HepG2 (cell line): Measurements from ENCODE around the gene EPHX1. TPM values are rescaled to one million over a fixed set of nuclear protein-coding genes. Genes with fewer than 3 reads are reported as not detected.

Experiments used
- ATAC-seq: fragments of 200-7000 bp; cut with Tn5 transposase; 3 replicates; pipeline ENCODE4 v1.9.1; 2020; ENCODE audit warnings: mild to moderate bottlenecking, moderate library complexity
- BruUV-seq: library from RNA; stranded (reverse); fragments of 400-500 nt; replicated peaks from 2 replicates; lab custom pipeline; 2021; lab: Mats Ljungman, UMichigan
- CTCF ChIA-PET: fragments of 300-600 bp; formaldehyde crosslinking; extraction: SDS; loops from one replicate; lab custom pipeline; 2021; ENCODE audit warnings: low total read pairs, inconsistent platforms, low intra/inter-chr PET ratio; lab: Yijun Ruan, JAX
- POLR2A ChIA-PET: fragments of 350-600 bp; sonication (Branson Sonifier 250); formaldehyde crosslinking; loops from one replicate; lab custom pipeline; 2020; ENCODE audit warnings: antibody characterized with exemption, inconsistent platforms; lab: Yijun Ruan, JAX
- DNase-seq: peaks from one replicate; pipeline ENCODE4 v3.0.0-alpha.2; 2015; ENCODE audit warnings: low spot score
- FAIRE-seq: peaks from 3 replicates; lab custom pipeline; 2011; peaks lifted over from hg19 to GRCh38; lab: Jason Lieb, UNC
- H2AFZ ChIP-seq: one replicate; pipeline ENCODE4 v1.6.1; 2011; ENCODE audit warnings: low read length, inconsistent platforms
- H3K27ac ChIP-seq: fragments of 300-600 bp; 3 replicates; pipeline ENCODE4 v1.8.0; 2011; ENCODE audit warnings: mixed run types, mild to moderate bottlenecking, mixed read lengths, low read length, inconsistent platforms; ENCODE audit not compliant: insufficient read depth; ENCODE audit errors: extremely low read length
- H3K27me3 ChIP-seq, 2 experiments: fragments of 200-600 bp in 1 of 2; 2 replicates in 1 of 2; 3 replicates in 1 of 2; pipeline versions ENCODE4 v1.6.0 to v1.8.0; 2011; ENCODE audit warnings: low read length in 2 of 2, mild to moderate bottlenecking in 2 of 2, moderate library complexity in 2 of 2, inconsistent platforms in 1 of 2; ENCODE audit not compliant: insufficient read depth in 2 of 2, control insufficient read depth in 1 of 2
- H3K36me3 ChIP-seq, 2 experiments: fragments of 200-600 bp in 1 of 2; replicated peaks in 1 of 2; 2 replicates in 1 of 2; 3 replicates in 1 of 2; pipeline versions ENCODE4 v1.5.1 to v1.8.0; 2011; ENCODE audit warnings: low read length in 2 of 2, inconsistent platforms in 1 of 2; ENCODE audit not compliant: insufficient read depth in 2 of 2, control insufficient read depth in 1 of 2
- H3K4me1 ChIP-seq: 2 replicates; pipeline ENCODE4 v1.5.1; 2012; ENCODE audit warnings: low read length, inconsistent platforms; ENCODE audit not compliant: insufficient read depth
- H3K4me2 ChIP-seq: 2 replicates; pipeline ENCODE4 v1.6.0; 2011; ENCODE audit warnings: low read depth, low read length, inconsistent platforms
- H3K4me3 ChIP-seq, 3 experiments: fragments of 200-600 bp in 1 of 3; sonication (generic), shearing (Covaris generic) in 1 of 3; replicated peaks in 1 of 3; 2 replicates each; pipeline ENCODE4 v1.5.1; 2011 to 2016; ENCODE audit warnings: low read length in 3 of 3, inconsistent platforms in 2 of 3, low read depth in 2 of 3, mild to moderate bottlenecking in 2 of 3, control low read depth in 1 of 3, mixed read lengths in 1 of 3; ENCODE audit not compliant: insufficient read depth in 1 of 3
- H3K79me2 ChIP-seq: one replicate; pipeline ENCODE4 v1.6.1; 2011; ENCODE audit warnings: low read length, inconsistent platforms; ENCODE audit not compliant: insufficient read depth
- H3K9ac ChIP-seq: 2 replicates; pipeline ENCODE4 v1.6.0; 2011; ENCODE audit warnings: mild to moderate bottlenecking, low read depth, low read length, inconsistent platforms; ENCODE audit not compliant: insufficient read depth
- H3K9me3 ChIP-seq: 2 replicates; pipeline ENCODE4 v1.5.1; 2012; ENCODE audit warnings: mild to moderate bottlenecking, low read length
- H4K20me1 ChIP-seq: 2 replicates; pipeline ENCODE4 v1.6.0; 2011; ENCODE audit warnings: inconsistent platforms, mild to moderate bottlenecking, low read length, moderate library complexity; ENCODE audit not compliant: insufficient read depth
- ASH2L ChIP-seq: fragments of 300-600, 200-600 bp; sonication (generic); IDR thresholded peaks from 2 replicates; pipeline ENCODE4 v1.7.0; 2017; ENCODE audit warnings: low read depth, mild to moderate bottlenecking, moderate library complexity, mixed read lengths, low read length; ENCODE audit not compliant: insufficient read length
- FLYWCH1 ChIP-seq: sonication (generic); formaldehyde crosslinking; IDR thresholded peaks from 2 replicates; pipeline ENCODE4 v1.8.1; 2023; ENCODE audit warnings: mild to moderate bottlenecking, missing genetic modification reagents
- FOXC1 ChIP-seq: sonication (generic); formaldehyde crosslinking; IDR thresholded peaks from 2 replicates; pipeline ENCODE4 v1.8.0; 2022; ENCODE audit warnings: mild to moderate bottlenecking, missing genetic modification reagents, borderline replicate concordance
- MTA3 ChIP-seq: sonication (generic); formaldehyde crosslinking; IDR thresholded peaks from 2 replicates; pipeline ENCODE4 v1.4.0; 2020; ENCODE audit warnings: missing genetic modification reagents
- NFE2 ChIP-seq: sonication (generic); formaldehyde crosslinking; IDR thresholded peaks from 2 replicates; pipeline ENCODE4 v1.4.0; 2020; ENCODE audit warnings: missing genetic modification reagents
- NFIB ChIP-seq: sonication (generic); formaldehyde crosslinking; IDR thresholded peaks from 2 replicates; pipeline ENCODE4 v1.9.0; 2021; ENCODE audit warnings: missing genetic modification reagents, mild to moderate bottlenecking, borderline replicate concordance
- SMYD3 ChIP-seq: sonication (generic); formaldehyde crosslinking; IDR thresholded peaks from 2 replicates; pipeline ENCODE4 v1.8.1; 2023; ENCODE audit warnings: mild to moderate bottlenecking, missing genetic modification reagents
- SP2 ChIP-seq: sonication (generic); formaldehyde crosslinking; IDR thresholded peaks from 2 replicates; pipeline ENCODE4 v1.5.1; 2020; ENCODE audit warnings: mild to moderate bottlenecking, missing genetic modification reagents
- ZNF564 ChIP-seq: sonication (generic); formaldehyde crosslinking; IDR thresholded peaks from 2 replicates; pipeline ENCODE4 v1.8.1; 2023; ENCODE audit warnings: mild to moderate bottlenecking, missing genetic modification reagents
- WGBS: methylation state at CpG from one replicate; pipeline ENCODE4 v1.1.6; 2017; ENCODE audit warnings: low lambda C conversion rate; 5-methylcytosine and 5-hydroxymethylcytosine counted together
- in situ Hi-C: cut with HindIII; loops from 2 replicates; pipeline ENCODE4 v1.10.0; 2017; ENCODE audit warnings: low pct_unique_long_range_greater_than_20kb; ENCODE audit not compliant: extremely low pct_ligation_motif_present
- intact Hi-C: fragments of 100-400 bp; cut with micrococcal nuclease; formaldehyde crosslinking; loops from one replicate; pipeline ENCODE4 v1.10.0; 2022; ENCODE audit not compliant: unreplicated experiment
- polyA plus RNA-seq, 8 experiments: library from polyadenylated mRNA; depleted of rRNA in 3 of 8; stranded (reverse) in 7 of 8; unstranded in 1 of 8; fragments of >200 nt; fragmentation: Illumina TruSeq in 4 of 8; extraction: Trizol in 4 of 8; gene quantifications; 2 replicates each; pipeline versions ENCODE4 v1.2.1 to v1.2.3, GENCODE V29; 2011 to 2016; ENCODE audit warnings: low read depth in 4 of 8, missing spikeins in 1 of 8, mixed read lengths in 1 of 8; ENCODE audit not compliant: insufficient read depth in 1 of 8
- total RNA-seq, 5 experiments: library from RNA; depleted of rRNA; stranded (reverse); fragments of >200 nt; fragmentation: Illumina TruSeq; extraction: Trizol; gene quantifications; 2 replicates each; pipeline ENCODE4 v1.2.3, GENCODE V29; 2016; ENCODE audit warnings: low read depth in 1 of 5
- TF ChIP-seq, protein P1 (sequence below): sonication (generic); formaldehyde crosslinking; IDR thresholded peaks from 2 replicates; pipeline ENCODE4 v1.9.0; 2021; ENCODE audit warnings: missing genetic modification reagents, mild to moderate bottlenecking, borderline replicate concordance
- TF ChIP-seq, protein P2 (sequence below): sonication (generic); formaldehyde crosslinking; IDR thresholded peaks from 2 replicates; pipeline ENCODE4 v1.4.0; 2020; ENCODE audit warnings: missing genetic modification reagents
- TF ChIP-seq, protein P3 (sequence below): sonication (generic); formaldehyde crosslinking; IDR thresholded peaks from 2 replicates; pipeline ENCODE4 v1.8.0; 2022; ENCODE audit warnings: mild to moderate bottlenecking, missing genetic modification reagents, moderate library complexity
- TF ChIP-seq, protein P4 (sequence below): sonication (generic); formaldehyde crosslinking; IDR thresholded peaks from 2 replicates; pipeline ENCODE4 v1.5.1; 2020; ENCODE audit warnings: missing genetic modification reagents, mild to moderate bottlenecking, borderline replicate concordance
- TF ChIP-seq, protein P5 (sequence below): sonication (generic); formaldehyde crosslinking; IDR thresholded peaks from 2 replicates; pipeline ENCODE4 v1.5.0; 2020; ENCODE audit warnings: mild to moderate bottlenecking, missing genetic modification reagents

EPHX1 gene
- total and polyA plus RNA-seq, 2 of the 13 experiments (the other 11 are each of a cell fraction or from before 2014, with no cell fraction given): 27.7 to 36.5 TPM

DNA sequence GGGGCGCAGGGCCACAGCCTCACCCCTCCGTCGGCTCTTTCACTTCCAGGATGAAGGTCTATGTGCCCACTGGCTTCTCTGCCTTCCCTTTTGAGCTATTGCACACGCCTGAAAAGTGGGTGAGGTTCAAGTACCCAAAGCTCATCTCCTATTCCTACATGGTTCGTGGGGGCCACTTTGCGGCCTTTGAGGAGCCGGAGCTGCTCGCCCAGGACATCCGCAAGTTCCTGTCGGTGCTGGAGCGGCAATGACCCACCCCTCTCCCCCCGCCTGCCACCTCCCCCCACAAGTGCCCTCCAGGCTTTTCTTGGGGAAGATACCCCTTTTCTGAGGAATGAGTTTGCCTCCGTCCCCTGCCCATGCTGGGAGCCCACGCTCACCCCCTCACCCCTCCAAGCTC lies 35.2 kb downstream of the EPHX1 start:
- Histone ChIP-seq H3K36me3 (peaks cover 12 to 33% of the 10 kb centered on the region in 2 experiments), H3K27me3 (no peaks in the 10 kb centered on the region), H3K4me1 (no peaks in the 10 kb centered on the region), H2AFZ (no peak overlapping the region), H3K79me2 (no peaks in the 10 kb centered on the region), H3K4me3 (no peak overlapping the region), H3K9ac (no peak overlapping the region), H4K20me1 (peaks cover 4% of the 10 kb centered on the region; the same call in 1 of the 2 replicates), H3K27ac (no peak overlapping the region), H3K9me3 (no peaks in the 10 kb centered on the region), H3K4me2 (no peak overlapping the region)
- no TSS peak for BruUV-seq
- 97% methylated on average over 14 of the region's 14 CpGs for WGBS
- ATAC-seq: no peak
- intact Hi-C loops (loop anchor here (1.0 to 2.0 kb wide), 2 partner anchors 32 to 68 kb away; partner anchors contain the start of gene SRP9), in situ Hi-C loops (no loop called here)
- FAIRE-seq: no peak
- POLR2A ChIA-PET: interaction anchor here (1.4 kb wide), 1 partner anchor 32 kb away, joined by 5 read pairs; no protein-coding TSS in a partner anchor
- no peak for DNase-seq
- CTCF ChIA-PET: interaction anchor here (1.9 to 2.1 kb wide), 2 partner anchors 68 to 370 kb away, joined by 9 to 37 read pairs; partner anchors contain the start of gene SRP9
- no peak for TF ChIP-seq ASH2L
- TF ChIP-seq, protein P1, sequence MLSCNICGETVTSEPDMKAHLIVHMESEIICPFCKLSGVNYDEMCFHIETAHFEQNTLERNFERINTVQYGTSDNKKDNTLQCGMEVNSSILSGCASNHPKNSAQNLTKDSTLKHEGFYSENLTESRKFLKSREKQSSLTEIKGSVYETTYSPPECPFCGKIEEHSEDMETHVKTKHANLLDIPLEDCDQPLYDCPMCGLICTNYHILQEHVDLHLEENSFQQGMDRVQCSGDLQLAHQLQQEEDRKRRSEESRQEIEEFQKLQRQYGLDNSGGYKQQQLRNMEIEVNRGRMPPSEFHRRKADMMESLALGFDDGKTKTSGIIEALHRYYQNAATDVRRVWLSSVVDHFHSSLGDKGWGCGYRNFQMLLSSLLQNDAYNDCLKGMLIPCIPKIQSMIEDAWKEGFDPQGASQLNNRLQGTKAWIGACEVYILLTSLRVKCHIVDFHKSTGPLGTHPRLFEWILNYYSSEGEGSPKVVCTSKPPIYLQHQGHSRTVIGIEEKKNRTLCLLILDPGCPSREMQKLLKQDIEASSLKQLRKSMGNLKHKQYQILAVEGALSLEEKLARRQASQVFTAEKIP (CRISPR knock-in tag): no peak
- no peak for TF ChIP-seq ZNF564 (CRISPR knock-in tag)
- TF ChIP-seq, protein P2, sequence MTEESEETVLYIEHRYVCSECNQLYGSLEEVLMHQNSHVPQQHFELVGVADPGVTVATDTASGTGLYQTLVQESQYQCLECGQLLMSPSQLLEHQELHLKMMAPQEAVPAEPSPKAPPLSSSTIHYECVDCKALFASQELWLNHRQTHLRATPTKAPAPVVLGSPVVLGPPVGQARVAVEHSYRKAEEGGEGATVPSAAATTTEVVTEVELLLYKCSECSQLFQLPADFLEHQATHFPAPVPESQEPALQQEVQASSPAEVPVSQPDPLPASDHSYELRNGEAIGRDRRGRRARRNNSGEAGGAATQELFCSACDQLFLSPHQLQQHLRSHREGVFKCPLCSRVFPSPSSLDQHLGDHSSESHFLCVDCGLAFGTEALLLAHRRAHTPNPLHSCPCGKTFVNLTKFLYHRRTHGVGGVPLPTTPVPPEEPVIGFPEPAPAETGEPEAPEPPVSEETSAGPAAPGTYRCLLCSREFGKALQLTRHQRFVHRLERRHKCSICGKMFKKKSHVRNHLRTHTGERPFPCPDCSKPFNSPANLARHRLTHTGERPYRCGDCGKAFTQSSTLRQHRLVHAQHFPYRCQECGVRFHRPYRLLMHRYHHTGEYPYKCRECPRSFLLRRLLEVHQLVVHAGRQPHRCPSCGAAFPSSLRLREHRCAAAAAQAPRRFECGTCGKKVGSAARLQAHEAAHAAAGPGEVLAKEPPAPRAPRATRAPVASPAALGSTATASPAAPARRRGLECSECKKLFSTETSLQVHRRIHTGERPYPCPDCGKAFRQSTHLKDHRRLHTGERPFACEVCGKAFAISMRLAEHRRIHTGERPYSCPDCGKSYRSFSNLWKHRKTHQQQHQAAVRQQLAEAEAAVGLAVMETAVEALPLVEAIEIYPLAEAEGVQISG (CRISPR knock-in tag): no peak
- TF ChIP-seq MTA3: no peak
- TF ChIP-seq, protein P3, sequence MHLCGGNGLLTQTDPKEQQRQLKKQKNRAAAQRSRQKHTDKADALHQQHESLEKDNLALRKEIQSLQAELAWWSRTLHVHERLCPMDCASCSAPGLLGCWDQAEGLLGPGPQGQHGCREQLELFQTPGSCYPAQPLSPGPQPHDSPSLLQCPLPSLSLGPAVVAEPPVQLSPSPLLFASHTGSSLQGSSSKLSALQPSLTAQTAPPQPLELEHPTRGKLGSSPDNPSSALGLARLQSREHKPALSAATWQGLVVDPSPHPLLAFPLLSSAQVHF (CRISPR knock-in tag): no peak
- TF ChIP-seq SMYD3 (CRISPR knock-in tag): no peak
- no peak for TF ChIP-seq SP2 (CRISPR knock-in tag)
- TF ChIP-seq, protein P4, sequence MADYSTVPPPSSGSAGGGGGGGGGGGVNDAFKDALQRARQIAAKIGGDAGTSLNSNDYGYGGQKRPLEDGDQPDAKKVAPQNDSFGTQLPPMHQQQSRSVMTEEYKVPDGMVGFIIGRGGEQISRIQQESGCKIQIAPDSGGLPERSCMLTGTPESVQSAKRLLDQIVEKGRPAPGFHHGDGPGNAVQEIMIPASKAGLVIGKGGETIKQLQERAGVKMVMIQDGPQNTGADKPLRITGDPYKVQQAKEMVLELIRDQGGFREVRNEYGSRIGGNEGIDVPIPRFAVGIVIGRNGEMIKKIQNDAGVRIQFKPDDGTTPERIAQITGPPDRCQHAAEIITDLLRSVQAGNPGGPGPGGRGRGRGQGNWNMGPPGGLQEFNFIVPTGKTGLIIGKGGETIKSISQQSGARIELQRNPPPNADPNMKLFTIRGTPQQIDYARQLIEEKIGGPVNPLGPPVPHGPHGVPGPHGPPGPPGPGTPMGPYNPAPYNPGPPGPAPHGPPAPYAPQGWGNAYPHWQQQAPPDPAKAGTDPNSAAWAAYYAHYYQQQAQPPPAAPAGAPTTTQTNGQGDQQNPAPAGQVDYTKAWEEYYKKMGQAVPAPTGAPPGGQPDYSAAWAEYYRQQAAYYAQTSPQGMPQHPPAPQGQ (CRISPR knock-in tag): no peak
- TF ChIP-seq, protein P5, sequence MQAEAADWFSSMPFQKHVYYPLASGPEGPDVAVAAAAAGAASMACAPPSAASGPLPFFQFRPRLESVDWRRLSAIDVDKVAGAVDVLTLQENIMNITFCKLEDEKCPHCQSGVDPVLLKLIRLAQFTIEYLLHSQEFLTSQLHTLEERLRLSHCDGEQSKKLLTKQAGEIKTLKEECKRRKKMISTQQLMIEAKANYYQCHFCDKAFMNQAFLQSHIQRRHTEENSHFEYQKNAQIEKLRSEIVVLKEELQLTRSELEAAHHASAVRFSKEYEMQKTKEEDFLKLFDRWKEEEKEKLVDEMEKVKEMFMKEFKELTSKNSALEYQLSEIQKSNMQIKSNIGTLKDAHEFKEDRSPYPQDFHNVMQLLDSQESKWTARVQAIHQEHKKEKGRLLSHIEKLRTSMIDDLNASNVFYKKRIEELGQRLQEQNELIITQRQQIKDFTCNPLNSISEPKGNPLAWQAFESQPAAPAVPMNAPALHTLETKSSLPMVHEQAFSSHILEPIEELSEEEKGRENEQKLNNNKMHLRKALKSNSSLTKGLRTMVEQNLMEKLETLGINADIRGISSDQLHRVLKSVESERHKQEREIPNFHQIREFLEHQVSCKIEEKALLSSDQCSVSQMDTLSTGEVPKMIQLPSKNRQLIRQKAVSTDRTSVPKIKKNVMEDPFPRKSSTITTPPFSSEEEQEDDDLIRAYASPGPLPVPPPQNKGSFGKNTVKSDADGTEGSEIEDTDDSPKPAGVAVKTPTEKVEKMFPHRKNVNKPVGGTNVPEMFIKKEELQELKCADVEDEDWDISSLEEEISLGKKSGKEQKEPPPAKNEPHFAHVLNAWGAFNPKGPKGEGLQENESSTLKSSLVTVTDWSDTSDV (CRISPR knock-in tag): no peak
- no peak for TF ChIP-seq NFIB (CRISPR knock-in tag)
- TF ChIP-seq FOXC1 (CRISPR knock-in tag): no peak
- TF ChIP-seq NFE2 (CRISPR knock-in tag): no peak
- no peak for TF ChIP-seq FLYWCH1 (CRISPR knock-in tag)
